NCI-H2196 (cell line): ENCODE results near the gene CLEC18C.
"Not testable (repeated sequence)": the region's sequence is repeated elsewhere in the genome, so short reads cannot be mapped to it uniquely, and the experiment has no call there.

Source experiments
- DNase-seq: peaks from one replicate; lab custom pipeline; 2025; ENCODE audit not compliant: unreplicated experiment; lab: John Stamatoyannopoulos, UW

Gene CLEC18C

GRCh38 chr16:70173212-70173837 is at the start of gene CLEC18C:
TSS of gene CLEC18C (plus strand) at chr16:70173787. CDS start at chr16:70174279, 492 bp downstream.
- not testable (repeated sequence) for DNase-seq

GRCh38 chr16:70123822-70124221 is 49.8 kb upstream of the CLEC18C start:
- DNase-seq = not testable (repeated sequence)

DNA sequence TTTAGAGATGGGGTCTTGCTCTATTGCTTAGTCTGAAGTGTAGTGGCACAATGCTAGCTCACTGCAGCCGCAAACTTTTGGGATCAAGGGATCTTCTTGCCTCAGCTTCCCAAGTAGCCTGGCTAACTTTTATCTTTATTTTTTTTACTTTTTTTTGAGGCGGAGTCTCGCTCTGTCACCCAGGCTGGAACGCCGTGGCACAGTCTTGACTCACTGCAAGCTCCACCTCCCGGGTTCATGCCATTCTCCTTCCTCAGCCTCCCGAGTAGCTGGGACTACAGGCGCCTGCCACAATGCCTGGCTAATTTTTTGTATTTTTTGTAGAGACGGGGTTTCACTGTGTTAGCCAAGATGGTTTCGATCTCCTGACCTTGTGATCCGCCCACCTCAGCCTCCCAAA is 47.4 kb upstream of the CLEC18C start:
- DNase-seq = not testable (repeated sequence)

DNA sequence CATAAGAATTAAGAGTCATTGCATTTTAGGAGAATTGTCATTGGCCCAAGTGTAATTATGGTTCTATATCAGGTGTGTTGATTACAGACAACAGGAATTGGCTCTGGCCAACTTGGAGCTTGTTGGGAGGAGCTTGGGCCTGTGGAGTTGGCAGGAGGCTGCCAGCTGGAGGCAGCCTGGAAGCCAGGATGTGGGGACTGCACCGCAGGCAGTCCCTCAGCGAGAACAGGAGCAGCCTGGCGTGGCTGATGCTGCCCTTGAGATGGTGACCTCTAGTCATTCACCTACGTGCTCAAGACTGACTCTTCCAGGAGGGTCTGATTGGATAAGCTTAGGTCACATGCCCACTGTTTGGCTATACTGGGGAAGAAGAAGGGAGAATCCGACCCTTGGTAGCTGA is 45.9 kb upstream of the CLEC18C start:
- DNase-seq = not testable (repeated sequence)

- not testable (repeated sequence) for DNase-seq
Measured at GRCh38 chr16:70128844-70129243, 44.7 kb upstream of the CLEC18C start.

DNA sequence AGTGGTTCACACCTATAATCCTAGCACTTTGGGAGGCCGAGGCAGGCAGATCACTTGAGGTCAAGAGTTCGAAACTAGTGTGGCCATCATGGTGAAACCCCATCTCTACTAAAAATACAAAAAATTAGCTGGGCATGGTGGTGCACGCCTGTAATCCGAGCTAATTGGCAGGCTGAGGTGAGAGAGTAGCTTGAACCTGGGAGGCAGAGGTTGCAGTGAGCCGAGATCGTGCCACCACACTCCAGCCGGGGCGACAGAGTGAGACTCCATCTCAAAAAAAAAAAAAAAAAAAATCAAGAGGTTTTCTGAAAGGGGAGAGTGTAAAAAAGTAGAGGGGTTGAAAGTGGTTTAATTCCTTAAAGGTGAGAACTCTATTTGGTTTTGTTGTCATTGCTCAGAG is 37.8 kb upstream of the CLEC18C start:
- DNase-seq = not testable (repeated sequence)

GRCh38 chr16:70136595-70136994 is 37.0 kb upstream of the CLEC18C start:
- DNase-seq = not testable (repeated sequence)

GRCh38 chr16:70142739-70143138 is 30.8 kb upstream of the CLEC18C start:
- not testable (repeated sequence) for DNase-seq

- not testable (repeated sequence) for DNase-seq
Measured at GRCh38 chr16:70143231-70143895, 30.2 kb upstream of the CLEC18C start.

DNA sequence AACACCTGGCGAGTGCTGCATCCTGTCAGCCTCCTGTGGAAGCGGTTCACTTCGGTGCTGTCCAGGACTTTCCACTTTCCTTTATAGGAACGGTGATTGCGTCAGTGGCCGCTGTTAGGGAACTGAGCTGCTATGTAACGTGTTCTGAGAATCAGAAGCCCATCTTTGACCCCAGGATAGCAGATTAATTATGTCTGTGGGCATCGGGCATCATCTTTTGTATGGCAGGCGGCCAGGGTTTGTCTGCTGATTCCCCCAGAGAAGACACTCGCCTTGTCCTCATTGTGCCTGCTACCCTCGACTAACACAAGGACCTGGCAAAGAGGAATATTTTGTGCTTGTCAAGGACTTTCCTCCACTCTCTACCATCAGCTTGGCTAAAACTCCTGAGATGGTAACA is 25.7 kb upstream of the CLEC18C start:
- not testable (repeated sequence) for DNase-seq

GRCh38 chr16:70148453-70148852 is 25.1 kb upstream of the CLEC18C start:
- not testable (repeated sequence) for DNase-seq

- not testable (repeated sequence) for DNase-seq
Measured at GRCh38 chr16:70149296-70149695, 24.3 kb upstream of the CLEC18C start.

DNA sequence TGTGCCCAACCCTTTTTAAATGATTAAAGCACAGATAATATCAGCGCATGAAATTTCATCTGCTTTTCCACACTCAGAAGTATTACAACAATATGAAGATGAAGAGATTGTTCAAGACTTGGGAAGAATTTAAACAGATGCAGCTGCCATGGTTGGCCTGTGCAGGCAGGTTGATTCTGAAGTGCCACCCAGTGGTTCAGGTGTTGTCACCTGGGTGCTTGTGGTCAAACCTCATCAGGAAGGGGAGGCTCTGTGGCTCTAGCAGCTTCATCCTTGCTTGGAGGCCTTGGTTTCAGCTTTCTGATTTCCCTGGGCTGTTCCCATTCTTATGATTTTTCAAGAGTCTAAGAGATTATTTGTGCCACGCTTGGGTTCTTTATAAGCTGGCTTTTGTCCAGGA is 22.2 kb upstream of the CLEC18C start:
- peak; percentile 74 for DNase-seq

GRCh38 chr16:70151941-70152509 is 21.6 kb upstream of the CLEC18C start:
- DNase-seq = peak; percentile 60

- DNase-seq = no peak
Measured at GRCh38 chr16:70152578-70153302, 20.8 kb upstream of the CLEC18C start.

- not testable (repeated sequence) for DNase-seq
Measured at GRCh38 chr16:70154736-70155135, 18.9 kb upstream of the CLEC18C start.

DNA sequence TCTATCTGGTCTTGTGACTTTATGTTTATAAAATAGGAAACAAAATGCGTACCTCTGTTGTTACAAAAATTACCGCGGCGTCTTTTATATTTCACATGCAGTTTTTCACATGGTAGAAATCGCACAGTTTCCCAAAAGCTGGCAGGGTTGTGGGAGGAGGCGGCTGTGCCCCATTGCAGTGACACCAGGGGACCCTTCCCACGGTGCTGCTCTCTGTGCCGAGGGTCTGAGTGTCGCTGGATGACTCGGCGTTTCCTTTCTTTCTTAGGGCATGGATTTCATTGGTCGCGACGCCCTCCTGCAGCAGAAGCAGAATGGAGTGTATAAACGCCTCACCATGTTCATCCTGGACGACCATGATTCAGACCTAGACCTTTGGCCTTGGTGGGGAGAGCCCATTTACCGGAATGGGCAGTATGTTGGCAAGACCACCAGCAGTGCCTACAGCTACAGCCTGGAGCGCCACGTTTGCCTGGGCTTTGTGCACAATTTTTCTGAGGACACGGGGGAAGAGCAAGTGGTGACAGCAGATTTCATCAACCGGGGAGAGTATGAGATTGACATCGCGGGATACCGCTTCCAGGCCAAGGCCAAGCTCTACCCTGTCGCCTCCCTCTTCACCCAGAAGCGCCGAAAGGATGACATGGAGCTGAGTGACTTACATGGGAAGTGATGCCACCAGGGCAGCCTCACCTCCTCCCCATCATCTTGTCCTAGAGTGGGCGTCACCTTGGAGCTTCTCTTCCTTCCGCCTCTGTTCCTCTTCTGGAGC is 17.2 kb upstream of the CLEC18C start:
- no peak for DNase-seq

- no peak for DNase-seq
Measured at GRCh38 chr16:70157105-70157476, 16.5 kb upstream of the CLEC18C start.

- no peak for DNase-seq
Measured at GRCh38 chr16:70157477-70158260, 15.9 kb upstream of the CLEC18C start.
